GM13977 (cell line): ENCODE results near the gene MTUS2.

Experiments used
- DNase-seq: peaks from one replicate; pipeline ENCODE4 v3.0.0; 2012; ENCODE audit warnings: low spot score
- CTCF ChIP-seq: IDR thresholded peaks from 2 replicates; pipeline ENCODE4 v1.5.1; 2012; ENCODE audit warnings: mild to moderate bottlenecking, control low read depth; ENCODE audit not compliant: insufficient read depth; ENCODE audit errors: extremely low read depth, missing control alignments
- in situ Hi-C: fragments of 300-500 bp; cut with MboI; formaldehyde crosslinking; loops from one replicate; pipeline ENCODE4 v1.12.0; 2022; ENCODE audit warnings: low sequenced_read_pairs, low pct_unique_long_range_greater_than_20kb, mixed read lengths, inconsistent platforms; ENCODE audit not compliant: unreplicated experiment

MTUS2 gene

GRCh38 chr13:29487466-29488454, 667.6 kb downstream of the MTUS2 start:
- no peak for TF ChIP-seq CTCF
- DNase-seq = no peak
- in situ Hi-C loops = no loop called here

GRCh38 chr13:29489650-29490560, 669.8 kb downstream of the MTUS2 start:
- in situ Hi-C loops = no loop called here
- no peak for TF ChIP-seq CTCF
- no peak for DNase-seq

GRCh38 chr13:29490561-29490885, 670.4 kb downstream of the MTUS2 start:
- TF ChIP-seq CTCF = no peak

GRCh38 chr13:29491248-29491647, 671.1 kb downstream of the MTUS2 start:
- in situ Hi-C loops = no loop called here
- no peak for DNase-seq
- TF ChIP-seq CTCF = no peak

More at GRCh38 chr13:29490561-29490885, 670.4 kb downstream of the MTUS2 start:
- in situ Hi-C loops = no loop called here
- no peak for DNase-seq

GRCh38 chr13:29493796-29494195, 673.7 kb downstream of the MTUS2 start:
- in situ Hi-C loops = no loop called here

GRCh38 chr13:29494520-29494919, 674.4 kb downstream of the MTUS2 start:
- in situ Hi-C loops = no loop called here
- DNase-seq = no peak
- no peak for TF ChIP-seq CTCF

More at GRCh38 chr13:29493796-29494195, 673.7 kb downstream of the MTUS2 start:
- no peak for DNase-seq
- TF ChIP-seq CTCF = no peak
